Upper lobe of right lung (tissue), 1 donor: Measurements from ENCODE around the gene PDE8A. TPM values are rescaled to one million over a fixed set of nuclear protein-coding genes. Genes with fewer than 3 reads are reported as not detected.

Source experiments
- ATAC-seq: fragments of 200-7000 bp; cut with Tn5 transposase; one replicate; pipeline ENCODE4 v1.9.1; 2020; ENCODE audit warnings: mild to moderate bottlenecking, moderate library complexity
- DNase-seq: peaks from one replicate; pipeline ENCODE4 v3.0.0-alpha.2; 2020
- H3K27ac ChIP-seq: fragments of 200-600 bp; one replicate; pipeline ENCODE4 v1.8.0; 2022
- H3K27me3 ChIP-seq: fragments of 200-600 bp; one replicate; pipeline ENCODE4 v1.8.0; 2022; ENCODE audit warnings: mild to moderate bottlenecking
- H3K36me3 ChIP-seq: fragments of 200-600 bp; one replicate; pipeline ENCODE4 v1.8.0; 2022
- H3K4me1 ChIP-seq: fragments of 200-600 bp; one replicate; pipeline ENCODE4 v1.8.0; 2022
- H3K4me3 ChIP-seq: fragments of 200-600 bp; one replicate; pipeline ENCODE4 v1.8.0; 2022; ENCODE audit warnings: mild to moderate bottlenecking
- H3K9me3 ChIP-seq: fragments of 200-600 bp; one replicate; pipeline ENCODE4 v1.8.0; 2022
- CTCF ChIP-seq: fragments of 200-600 bp; IDR thresholded peaks from one replicate; pipeline ENCODE4 v1.8.0; 2022; ENCODE audit warnings: antibody characterized with exemption
- intact Hi-C: fragments of 100-400 bp; cut with DNase I; formaldehyde crosslinking; loops from one replicate; pipeline ENCODE4 v1.11.0; 2022
- total RNA-seq: library from RNA; stranded (reverse); fragmentation: NEBNext Ultra II Directional; extraction: Animal tissue kit (Norgen Biotek cat#: 25700); gene quantifications from one replicate; pipeline ENCODE4 v1.2.1, GENCODE V29; 2021
- donor health status: DM: no; HTN: yes; CAD: no; lungs with severe emphysema.

The PDE8A gene
- total RNA-seq, 1 donor from 2014 or later = 54.7 TPM

GRCh38 chr15:85006655-85007054 lies 25.0 kb downstream of the PDE8A start:
- no peak overlapping the region for H3K4me3 ChIP-seq
- no peaks in the 10 kb centered on the region for H3K36me3 ChIP-seq
- DNase-seq = no peak
- no peak for ATAC-seq
- intact Hi-C loops = no loop called here
- no peaks in the 10 kb centered on the region for H3K27me3 ChIP-seq
- H3K9me3 ChIP-seq = no peaks in the 10 kb centered on the region
- no peak for TF ChIP-seq CTCF
- peaks cover 53% of the 10 kb centered on the region for H3K4me1 ChIP-seq
- no peak overlapping the region for H3K27ac ChIP-seq

GRCh38 chr15:85007137-85007536 lies 25.5 kb downstream of the PDE8A start:
- no peak for DNase-seq
- Histone ChIP-seq H3K4me3 (no peak overlapping the region), H3K4me1 (peaks cover 53% of the 10 kb centered on the region), H3K9me3 (no peaks in the 10 kb centered on the region), H3K27me3 (no peaks in the 10 kb centered on the region), H3K36me3 (no peaks in the 10 kb centered on the region), H3K27ac (no peak overlapping the region)
- TF ChIP-seq CTCF = no peak
- intact Hi-C loops = no loop called here
- no peak for ATAC-seq

GRCh38 chr15:85007741-85008397 lies 26.2 kb downstream of the PDE8A start:
- Histone ChIP-seq H3K36me3 (no peaks in the 10 kb centered on the region), H3K4me3 (no peak overlapping the region), H3K27me3 (no peaks in the 10 kb centered on the region), H3K27ac (no peak overlapping the region), H3K4me1 (peaks cover 50% of the 10 kb centered on the region), H3K9me3 (no peaks in the 10 kb centered on the region)
- ATAC-seq = peak; percentile 48
- DNase-seq = no peak
- intact Hi-C loops = no loop called here
- no peak for TF ChIP-seq CTCF

- intact Hi-C loops = no loop called here
- H3K36me3 ChIP-seq = no peaks in the 10 kb centered on the region
- no peaks in the 10 kb centered on the region for H3K9me3 ChIP-seq
- no peak overlapping the region for H3K27ac ChIP-seq
- H3K4me1 ChIP-seq = peaks cover 50% of the 10 kb centered on the region
- no peak for DNase-seq
- no peak for TF ChIP-seq CTCF
- no peaks in the 10 kb centered on the region for H3K27me3 ChIP-seq
- peak; percentile 10 for ATAC-seq
- no peak overlapping the region for H3K4me3 ChIP-seq
These were observed 27.0 kb downstream of the PDE8A start for GRCh38 chr15:85008474-85009260.

- intact Hi-C loops = no loop called here
- H3K4me3 ChIP-seq = no peak overlapping the region
- peaks cover 50% of the 10 kb centered on the region for H3K4me1 ChIP-seq
- no peak for ATAC-seq
- DNase-seq = no peak
- no peaks in the 10 kb centered on the region for H3K27me3 ChIP-seq
- no peak overlapping the region for H3K27ac ChIP-seq
- TF ChIP-seq CTCF = no peak
- no peaks in the 10 kb centered on the region for H3K36me3 ChIP-seq
- no peaks in the 10 kb centered on the region for H3K9me3 ChIP-seq
These were observed 27.8 kb downstream of the PDE8A start for GRCh38 chr15:85009435-85009834.
